ENCODE data around the gene HK2. TPM values are rescaled to one million over a fixed set of nuclear protein-coding genes. Genes with fewer than 3 reads are reported as not detected.

Gene HK2
- total RNA-seq, 4 donors from 2014 or later, result 9.3 to 24.4 (median 15.1) TPM

GRCh38 chr2:74886251-74886650, 52.3 kb downstream of the HK2 start:
- H3K27ac ChIP-seq, result no peak overlapping the region
- WGBS, result 92% methylated on average over 8 of the region's 8 CpGs
- H3K36me3 ChIP-seq, result peaks cover 78% of the 10 kb centered on the region
- TF ChIP-seq POLR2A (IDR thresholded peaks at IDR 0.05), result no peak
- no peak for TF ChIP-seq POLR2AphosphoS5 (IDR thresholded peaks at IDR 0.05)
- no peak for TF ChIP-seq CTCF (IDR thresholded peaks at IDR 0.05)
- TF ChIP-seq EP300 (IDR thresholded peaks at IDR 0.05), result no peak
- no peaks in the 10 kb centered on the region for H3K9me3 ChIP-seq
- no peaks in the 10 kb centered on the region for H3K4me1 ChIP-seq
- H3K27me3 ChIP-seq, result no peaks in the 10 kb centered on the region
- H3K4me3 ChIP-seq, result no peak overlapping the region
- no peak for DNase-seq (ENCODE audit: low spot score in 2 of 2)

- no peaks in the 10 kb centered on the region for H3K9me3 ChIP-seq
- peaks cover 72% of the 10 kb centered on the region for H3K36me3 ChIP-seq
- TF ChIP-seq EP300 (IDR thresholded peaks at IDR 0.05), result no peak
- TF ChIP-seq CTCF (IDR thresholded peaks at IDR 0.05), result no peak
- no peak for TF ChIP-seq POLR2A (IDR thresholded peaks at IDR 0.05)
- no peak for TF ChIP-seq POLR2AphosphoS5 (IDR thresholded peaks at IDR 0.05)
- H3K27ac ChIP-seq, result no peak overlapping the region
- WGBS, result 96% methylated on average over 4 of the region's 4 CpGs
- H3K4me1 ChIP-seq, result no peaks in the 10 kb centered on the region
- H3K27me3 ChIP-seq, result no peaks in the 10 kb centered on the region
- no peak for DNase-seq (ENCODE audit: low spot score in 2 of 2)
- H3K4me3 ChIP-seq, result no peak overlapping the region
Measured at GRCh38 chr2:74886811-74887210, 52.9 kb downstream of the HK2 start.

GRCh38 chr2:74887445-74887951, 53.6 kb downstream of the HK2 start:
- no peaks in the 10 kb centered on the region for H3K9me3 ChIP-seq
- H3K36me3 ChIP-seq, result peaks cover 67% of the 10 kb centered on the region
- H3K4me3 ChIP-seq, result no peak overlapping the region
- H3K4me1 ChIP-seq, result no peaks in the 10 kb centered on the region
- TF ChIP-seq CTCF (IDR thresholded peaks at IDR 0.05), result no peak
- no peak for TF ChIP-seq POLR2AphosphoS5 (IDR thresholded peaks at IDR 0.05)
- no peak for TF ChIP-seq EP300 (IDR thresholded peaks at IDR 0.05)
- TF ChIP-seq POLR2A (IDR thresholded peaks at IDR 0.05), result no peak
- WGBS, result 62% methylated on average over 7 of the region's 7 CpGs
- no peak overlapping the region for H3K27ac ChIP-seq
- DNase-seq (ENCODE audit: low spot score in 2 of 2), result no peak
- H3K27me3 ChIP-seq, result no peaks in the 10 kb centered on the region

- WGBS, result 83% methylated on average over 8 of the region's 8 CpGs
- H3K4me1 ChIP-seq, result no peaks in the 10 kb centered on the region
- H3K4me3 ChIP-seq, result no peak overlapping the region
- DNase-seq (ENCODE audit: low spot score in 2 of 2), result no peak
- H3K9me3 ChIP-seq, result no peaks in the 10 kb centered on the region
- no peaks in the 10 kb centered on the region for H3K27me3 ChIP-seq
- no peak for TF ChIP-seq EP300 (IDR thresholded peaks at IDR 0.05)
- TF ChIP-seq POLR2AphosphoS5 (IDR thresholded peaks at IDR 0.05), result no peak
- no peak for TF ChIP-seq CTCF (IDR thresholded peaks at IDR 0.05)
- no peak for TF ChIP-seq POLR2A (IDR thresholded peaks at IDR 0.05)
- peaks cover 61% of the 10 kb centered on the region for H3K36me3 ChIP-seq
- H3K27ac ChIP-seq, result no peak overlapping the region
Measured at GRCh38 chr2:74887960-74888700, 54.2 kb downstream of the HK2 start.

GRCh38 chr2:74889159-74889558, 55.2 kb downstream of the HK2 start:
- H3K27me3 ChIP-seq, result no peaks in the 10 kb centered on the region
- peaks cover 56% of the 10 kb centered on the region for H3K36me3 ChIP-seq
- WGBS, result 96% methylated on average over 5 of the region's 9 CpGs
- no peak overlapping the region for H3K27ac ChIP-seq
- DNase-seq (ENCODE audit: low spot score in 2 of 2), result no peak
- TF ChIP-seq EP300 (IDR thresholded peaks at IDR 0.05), result no peak
- H3K4me1 ChIP-seq, result no peaks in the 10 kb centered on the region
- H3K9me3 ChIP-seq, result no peaks in the 10 kb centered on the region
- H3K4me3 ChIP-seq, result no peak overlapping the region
